ENCODE data around the gene ATOH8. TPM values are rescaled to one million over a fixed set of nuclear protein-coding genes. Genes with fewer than 3 reads are reported as not detected.

Gene ATOH8
- total RNA-seq, 1 experiment from 2014 or later: 0.20 TPM

GRCh38 chr2:85795331-85796045 lies 41.7 kb downstream of the ATOH8 start:
- Histone ChIP-seq H3K79me2 (ENCODE audit: insufficient read depth, low read length) (no peaks in the 10 kb centered on the region), H3K9me3 (ENCODE audit: control insufficient read depth, low read depth, low read length) (no peaks in the 10 kb centered on the region), H2BK15ac (ENCODE audit: low read depth, low read length) (no peak overlapping the region), H3K56ac (ENCODE audit: insufficient read length, low read depth, low read length) (no peak overlapping the region), H3K14ac (ENCODE audit: insufficient read depth, low read length) (no peak overlapping the region; the same call in 1 of the 2 replicates), H2BK12ac (ENCODE audit: insufficient read length, low read depth, low read length) (no peak overlapping the region), H3K23ac (ENCODE audit: insufficient read length, low read depth, low read length) (no peak overlapping the region), H3T11ph (ENCODE audit: low read length) (no peak overlapping the region), H3K27me3 (ENCODE audit: insufficient read depth, low read length) (no peaks in the 10 kb centered on the region; the same call in 1 of the 2 replicates), H4K5ac (ENCODE audit: insufficient read length, low read depth, low read length) (no peak overlapping the region), H3K18ac (ENCODE audit: insufficient read length, low read depth, low read length) (no peak overlapping the region), H4K91ac (ENCODE audit: insufficient read length, low read depth, low read length) (no peak overlapping the region), H3K27ac (ENCODE audit: insufficient read length, low read depth, low read length) (no peak overlapping the region), H3K9ac (ENCODE audit: extremely low read depth, insufficient read length, low read length) (no peak overlapping the region), H3K79me1 (ENCODE audit: insufficient read depth, low read depth, low read length, poor library complexity, severe bottlenecking) (no peaks in the 10 kb centered on the region), H3K23me2 (ENCODE audit: insufficient read length, low read depth, low read length, poor library complexity, severe bottlenecking) (no peaks in the 10 kb centered on the region), H4K20me1 (ENCODE audit: control insufficient read depth, insufficient read depth, insufficient read length) (no peaks in the 10 kb centered on the region), H2AK5ac (ENCODE audit: insufficient read length, low read length) (no peak overlapping the region), H3K4ac (ENCODE audit: low read depth, low read length) (no peak overlapping the region), H2BK5ac (ENCODE audit: insufficient read length, low read length) (no peak overlapping the region), H2BK20ac (ENCODE audit: low read depth, low read length, poor library complexity, severe bottlenecking) (no peak overlapping the region), H4K8ac (replicated peaks; ENCODE audit: insufficient read length, low read depth, low read length) (no peak overlapping the region), H2BK120ac (ENCODE audit: low read depth, low read length, poor library complexity, severe bottlenecking) (no peak overlapping the region), H2AFZ (ENCODE audit: low read length) (no peak overlapping the region), H3K4me1 (ENCODE audit: insufficient read depth, low read length) (no peaks in the 10 kb centered on the region), H3K4me2 (ENCODE audit: insufficient read depth, insufficient read length, low read length) (no peak overlapping the region)
- Mint-ChIP-seq H3K4me1 (peaks cover 4 to 9% of the 10 kb centered on the region in 2 experiments; a peak in 3 of 4 replicates), H3K27ac (0 out of 7 replicates have a peak overlapping the region, but pooled peaks of 1 of the 3 experiments have one; percentile 41), H3K27me3 (ENCODE audit: low read depth) (peaks cover 38% of the 10 kb centered on the region), H3K36me3 (ENCODE audit: insufficient read depth in 1 of 3, low read depth in 3 of 3) (no peaks in the 10 kb centered on the region), H3K4me3 (no peak overlapping the region), H3K9me3 (no peaks in the 10 kb centered on the region)
- no CpG with 5 or more reads among the region's 20 CpGs for WGBS (ENCODE audit: extremely low coverage, insufficient read length, low lambda C conversion rate)
- DNase-seq: no peak
- TF ChIP-seq CTCF (conservative IDR thresholded peaks at IDR 0.05): no peak
